SK-N-SH (cell line): ENCODE results near the gene RAB24. TPM values are rescaled to one million over a fixed set of nuclear protein-coding genes. Genes with fewer than 3 reads are reported as not detected.

ENCODE experiments used
- CTCF ChIA-PET: fragments of 300-600, 350-600 bp; formaldehyde crosslinking; extraction: SDS; loops from one replicate; lab custom pipeline; 2021; lab: Yijun Ruan, JAX
- POLR2A ChIA-PET: fragments of 350-600 bp; sonication (Branson Sonifier 250); formaldehyde crosslinking; extraction: SDS; loops from one replicate; lab custom pipeline; 2020; ENCODE audit warnings: antibody characterized with exemption, inconsistent platforms; lab: Yijun Ruan, JAX
- DNase-seq: peaks from one replicate; pipeline ENCODE4 v3.0.0; 2012
- H2AFZ ChIP-seq: fragments of 200-600 bp; sonication (generic); 2 replicates; pipeline ENCODE4 v1.8.1; 2016; ENCODE audit warnings: antibody characterized with exemption, mild to moderate bottlenecking, low read depth
- H3F3A ChIP-seq: fragments of 200-600 bp; sonication (generic); replicated peaks from 2 replicates; pipeline ENCODE3; 2016; ENCODE audit warnings: antibody characterized with exemption, mild to moderate bottlenecking; ENCODE audit not compliant: insufficient read depth
- H3K27ac ChIP-seq, 2 experiments: fragments of 200-500 bp in 1 of 2; fragments of 200-600 bp in 1 of 2; sonication (Bioruptor generic) in 1 of 2; sonication (generic), shearing (Covaris generic) in 1 of 2; 2 replicates each; pipeline versions ENCODE4 v1.5.1 to v1.6.1; 2014 to 2016; ENCODE audit warnings: low read depth in 2 of 2, inconsistent platforms in 1 of 2, low read length in 1 of 2, mild to moderate bottlenecking in 1 of 2, mixed read lengths in 1 of 2
- H3K27me3 ChIP-seq: fragments of 200-600 bp; sonication (generic), shearing (Covaris generic); 2 replicates; pipeline ENCODE4 v1.6.1; 2016; ENCODE audit warnings: mixed run types; ENCODE audit not compliant: insufficient read depth
- H3K36me3 ChIP-seq, 2 experiments: fragments of 200-500 bp in 1 of 2; fragments of 200-600 bp in 1 of 2; sonication (Bioruptor generic) in 1 of 2; sonication (generic) in 1 of 2; replicated peaks in 1 of 2; 2 replicates each; pipeline versions ENCODE3 to v1.5.1; 2014 to 2016; ENCODE audit warnings: low read length in 1 of 2, mild to moderate bottlenecking in 1 of 2; ENCODE audit not compliant: insufficient read depth in 2 of 2, control insufficient read depth in 1 of 2
- H3K4me1 ChIP-seq, 2 experiments: fragments of 200-500 bp in 1 of 2; fragments of 200-600 bp in 1 of 2; sonication (Bioruptor generic) in 1 of 2; sonication (generic), shearing (Covaris generic) in 1 of 2; 2 replicates each; pipeline versions ENCODE4 v1.5.1 to v1.6.1; 2014 to 2016; ENCODE audit warnings: low read depth in 1 of 2, low read length in 1 of 2, mixed run types in 1 of 2; ENCODE audit not compliant: insufficient read depth in 2 of 2, control insufficient read depth in 1 of 2
- H3K4me2 ChIP-seq: fragments of 200-600 bp; sonication (generic), shearing (Covaris generic); 2 replicates; pipeline ENCODE4 v1.6.1; 2017; ENCODE audit warnings: mixed run types
- H3K4me3 ChIP-seq, 2 experiments: fragments of 200-500 bp in 1 of 2; fragments of 200-600 bp in 1 of 2; sonication (Bioruptor generic) in 1 of 2; sonication (generic), shearing (Covaris generic) in 1 of 2; 2 replicates each; pipeline versions ENCODE4 v1.5.1 to v1.8.1; 2014 to 2016; ENCODE audit warnings: low read depth in 2 of 2, inconsistent platforms in 1 of 2, low read length in 1 of 2, mild to moderate bottlenecking in 1 of 2, mixed read lengths in 1 of 2, moderate library complexity in 1 of 2
- H3K79me2 ChIP-seq: fragments of 200-600 bp; sonication (generic); 2 replicates; pipeline ENCODE4 v1.8.1; 2017; ENCODE audit warnings: mild to moderate bottlenecking; ENCODE audit not compliant: insufficient read depth
- H3K9ac ChIP-seq: fragments of 200-600 bp; sonication (generic); 2 replicates; pipeline ENCODE4 v1.6.1; 2017; ENCODE audit warnings: mixed run types
- H3K9me2 ChIP-seq: fragments of 200-600 bp; sonication (generic); 2 replicates; pipeline ENCODE4 v1.6.1; 2017; ENCODE audit warnings: mixed run types
- H3K9me3 ChIP-seq: fragments of 200-600 bp; sonication (generic); 2 replicates; pipeline ENCODE4 v1.6.1; 2017; ENCODE audit warnings: mixed run types, mild to moderate bottlenecking, moderate library complexity
- H4K20me1 ChIP-seq: fragments of 200-600 bp; sonication (generic); 2 replicates; pipeline ENCODE4 v1.6.1; 2017; ENCODE audit warnings: mild to moderate bottlenecking, mixed run types; ENCODE audit not compliant: insufficient read depth
- ELF1 ChIP-seq: IDR thresholded peaks from 2 replicates; pipeline ENCODE4 v1.4.0; 2012
- EP300 ChIP-seq, 2 experiments: IDR thresholded peaks; 2 replicates each; pipeline versions ENCODE4 v1.4.0 to v1.6.1; 2012; ENCODE audit warnings: borderline replicate concordance in 1 of 2, low read depth in 1 of 2, low read length in 1 of 2
- FOSL2 ChIP-seq: IDR thresholded peaks from 2 replicates; pipeline ENCODE4 v1.4.0; 2012; ENCODE audit warnings: low read depth, mild to moderate bottlenecking, moderate library complexity, borderline replicate concordance
- GABPA ChIP-seq: IDR thresholded peaks from 2 replicates; pipeline ENCODE4 v1.4.0; 2012; ENCODE audit warnings: low read depth, mild to moderate bottlenecking
- MEF2A ChIP-seq: IDR thresholded peaks from 2 replicates; pipeline ENCODE4 v1.4.0; 2012; ENCODE audit warnings: low read depth, borderline replicate concordance
- RCOR1 ChIP-seq: fragments of 150-350 bp; IDR thresholded peaks from 2 replicates; pipeline ENCODE4 v1.6.1; 2017; ENCODE audit warnings: antibody characterized with exemption, low read length
- SIN3A ChIP-seq: IDR thresholded peaks from 2 replicates; pipeline ENCODE4 v1.6.1; 2012; ENCODE audit warnings: low read depth, mild to moderate bottlenecking, low read length, moderate library complexity, borderline replicate concordance
- YY1 ChIP-seq: IDR thresholded peaks from 2 replicates; pipeline ENCODE4 v1.4.0; 2012; ENCODE audit warnings: low read depth, mild to moderate bottlenecking
- WGBS: methylation state at CpG from one replicate; pipeline ENCODE4 v1.1.6; 2017; ENCODE audit warnings: low lambda C conversion rate; 5-methylcytosine and 5-hydroxymethylcytosine counted together
- polyA plus RNA-seq, 3 experiments: library from polyadenylated mRNA; depleted of rRNA; stranded (reverse); fragments of >200 nt; gene quantifications; 2 replicates each; pipeline ENCODE4 v1.2.3, GENCODE V29; 2012
- TF ChIP-seq, protein P1 (sequence below): IDR thresholded peaks from 2 replicates; pipeline ENCODE4 v1.4.0; 2012; ENCODE audit warnings: low read depth, borderline replicate concordance
- TF ChIP-seq, protein P2 (sequence below): fragments of 150-350 bp; IDR thresholded peaks from 2 replicates; pipeline ENCODE4 v1.6.1; 2016; ENCODE audit warnings: mild to moderate bottlenecking, low read depth, low read length
- TF ChIP-seq, protein P3 (sequence below): IDR thresholded peaks from 2 replicates; pipeline ENCODE4 v1.6.1; 2012; ENCODE audit warnings: mild to moderate bottlenecking, low read depth, low read length, moderate library complexity

Gene RAB24
- polyA plus RNA-seq, 1 of the 3 experiments (the other 2 are of a cell fraction), result 101 TPM

DNA sequence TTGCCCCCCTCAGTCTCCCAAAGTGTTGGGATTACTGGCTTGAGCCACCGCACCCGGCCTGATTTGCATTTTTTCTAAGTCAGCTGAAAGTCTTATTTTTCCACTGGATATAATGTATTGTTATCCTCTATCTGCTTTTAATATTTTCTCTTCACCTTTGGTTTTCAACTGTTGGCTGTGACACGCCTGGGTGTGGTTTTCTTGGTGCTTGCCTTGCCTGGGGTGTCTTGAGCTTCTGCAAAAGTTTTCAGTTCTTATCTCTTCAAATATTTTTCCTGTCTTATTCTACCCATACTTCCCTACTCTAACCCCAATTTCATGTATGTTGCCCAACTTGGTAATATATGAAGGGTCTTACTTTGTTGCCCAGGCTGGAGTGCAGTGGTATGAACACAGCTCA lies 12.5 kb upstream of the RAB24 start:
- H3F3A ChIP-seq, result peaks cover 9% of the 10 kb centered on the region
- no peak overlapping the region for H3K9ac ChIP-seq
- peaks cover 0 to 7% of the 10 kb centered on the region in 2 experiments for H3K36me3 ChIP-seq
- TF ChIP-seq SIN3A (no peak), MEF2A (no peak), YY1 (no peak), RCOR1 (no peak), FOSL2 (no peak), ELF1 (no peak), EP300 (IDR thresholded peaks at IDR 0.05; ENCODE audit: borderline replicate concordance in 1 of 2, low read depth in 1 of 2, low read length in 1 of 2) (no peak), GABPA (no peak)
- TF ChIP-seq, protein P1, sequence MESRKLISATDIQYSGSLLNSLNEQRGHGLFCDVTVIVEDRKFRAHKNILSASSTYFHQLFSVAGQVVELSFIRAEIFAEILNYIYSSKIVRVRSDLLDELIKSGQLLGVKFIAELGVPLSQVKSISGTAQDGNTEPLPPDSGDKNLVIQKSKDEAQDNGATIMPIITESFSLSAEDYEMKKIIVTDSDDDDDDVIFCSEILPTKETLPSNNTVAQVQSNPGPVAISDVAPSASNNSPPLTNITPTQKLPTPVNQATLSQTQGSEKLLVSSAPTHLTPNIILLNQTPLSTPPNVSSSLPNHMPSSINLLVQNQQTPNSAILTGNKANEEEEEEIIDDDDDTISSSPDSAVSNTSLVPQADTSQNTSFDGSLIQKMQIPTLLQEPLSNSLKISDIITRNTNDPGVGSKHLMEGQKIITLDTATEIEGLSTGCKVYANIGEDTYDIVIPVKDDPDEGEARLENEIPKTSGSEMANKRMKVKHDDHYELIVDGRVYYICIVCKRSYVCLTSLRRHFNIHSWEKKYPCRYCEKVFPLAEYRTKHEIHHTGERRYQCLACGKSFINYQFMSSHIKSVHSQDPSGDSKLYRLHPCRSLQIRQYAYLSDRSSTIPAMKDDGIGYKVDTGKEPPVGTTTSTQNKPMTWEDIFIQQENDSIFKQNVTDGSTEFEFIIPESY, result no peak
- TF ChIP-seq, protein P2, sequence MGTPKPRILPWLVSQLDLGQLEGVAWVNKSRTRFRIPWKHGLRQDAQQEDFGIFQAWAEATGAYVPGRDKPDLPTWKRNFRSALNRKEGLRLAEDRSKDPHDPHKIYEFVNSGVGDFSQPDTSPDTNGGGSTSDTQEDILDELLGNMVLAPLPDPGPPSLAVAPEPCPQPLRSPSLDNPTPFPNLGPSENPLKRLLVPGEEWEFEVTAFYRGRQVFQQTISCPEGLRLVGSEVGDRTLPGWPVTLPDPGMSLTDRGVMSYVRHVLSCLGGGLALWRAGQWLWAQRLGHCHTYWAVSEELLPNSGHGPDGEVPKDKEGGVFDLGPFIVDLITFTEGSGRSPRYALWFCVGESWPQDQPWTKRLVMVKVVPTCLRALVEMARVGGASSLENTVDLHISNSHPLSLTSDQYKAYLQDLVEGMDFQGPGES, result no peak
- TF ChIP-seq, protein P3, sequence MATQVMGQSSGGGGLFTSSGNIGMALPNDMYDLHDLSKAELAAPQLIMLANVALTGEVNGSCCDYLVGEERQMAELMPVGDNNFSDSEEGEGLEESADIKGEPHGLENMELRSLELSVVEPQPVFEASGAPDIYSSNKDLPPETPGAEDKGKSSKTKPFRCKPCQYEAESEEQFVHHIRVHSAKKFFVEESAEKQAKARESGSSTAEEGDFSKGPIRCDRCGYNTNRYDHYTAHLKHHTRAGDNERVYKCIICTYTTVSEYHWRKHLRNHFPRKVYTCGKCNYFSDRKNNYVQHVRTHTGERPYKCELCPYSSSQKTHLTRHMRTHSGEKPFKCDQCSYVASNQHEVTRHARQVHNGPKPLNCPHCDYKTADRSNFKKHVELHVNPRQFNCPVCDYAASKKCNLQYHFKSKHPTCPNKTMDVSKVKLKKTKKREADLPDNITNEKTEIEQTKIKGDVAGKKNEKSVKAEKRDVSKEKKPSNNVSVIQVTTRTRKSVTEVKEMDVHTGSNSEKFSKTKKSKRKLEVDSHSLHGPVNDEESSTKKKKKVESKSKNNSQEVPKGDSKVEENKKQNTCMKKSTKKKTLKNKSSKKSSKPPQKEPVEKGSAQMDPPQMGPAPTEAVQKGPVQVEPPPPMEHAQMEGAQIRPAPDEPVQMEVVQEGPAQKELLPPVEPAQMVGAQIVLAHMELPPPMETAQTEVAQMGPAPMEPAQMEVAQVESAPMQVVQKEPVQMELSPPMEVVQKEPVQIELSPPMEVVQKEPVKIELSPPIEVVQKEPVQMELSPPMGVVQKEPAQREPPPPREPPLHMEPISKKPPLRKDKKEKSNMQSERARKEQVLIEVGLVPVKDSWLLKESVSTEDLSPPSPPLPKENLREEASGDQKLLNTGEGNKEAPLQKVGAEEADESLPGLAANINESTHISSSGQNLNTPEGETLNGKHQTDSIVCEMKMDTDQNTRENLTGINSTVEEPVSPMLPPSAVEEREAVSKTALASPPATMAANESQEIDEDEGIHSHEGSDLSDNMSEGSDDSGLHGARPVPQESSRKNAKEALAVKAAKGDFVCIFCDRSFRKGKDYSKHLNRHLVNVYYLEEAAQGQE, result no peak
- H3K4me1 ChIP-seq, result peaks cover 0 to 13% of the 10 kb centered on the region in 2 experiments; a peak in 1 of 4 replicates
- no peak overlapping the region for H2AFZ ChIP-seq
- no peak overlapping the region for H3K4me3 ChIP-seq
- H3K27me3 ChIP-seq, result no peaks in the 10 kb centered on the region
- ChIA-PET CTCF (interaction anchor here (1.6 to 4.0 kb wide), 4 partner anchors 33 to 186 kb away, joined by 4 to 18 read pairs (median 6); no protein-coding TSS in a partner anchor), POLR2A (no interaction called here)
- H4K20me1 ChIP-seq, result no peaks in the 10 kb centered on the region
- H3K79me2 ChIP-seq, result peaks cover 7% of the 10 kb centered on the region; the same call in 1 of the 2 replicates
- H3K9me3 ChIP-seq, result no peaks in the 10 kb centered on the region
- WGBS, result 92% methylated on average over 3 of the region's 3 CpGs
- DNase-seq, result no peak
- no peak overlapping the region for H3K27ac ChIP-seq
- H3K4me2 ChIP-seq, result no peak overlapping the region
- H3K9me2 ChIP-seq, result no peaks in the 10 kb centered on the region
